H1 (cell line): ENCODE results near the gene PHOSPHO2. TPM values are rescaled to one million over a fixed set of nuclear protein-coding genes. Genes with fewer than 3 reads are reported as not detected.

Source experiments
- CTCF ChIA-PET: fragments of 300-600 bp; sonication (Branson Sonifier 250); formaldehyde crosslinking; loops from one replicate; lab custom pipeline; 2021; ENCODE audit not compliant: partially characterized antibody; lab: Charles Lee
- POLR2A ChIA-PET: fragments of 300-600 bp; sonication (Branson Sonifier 250); formaldehyde crosslinking; loops from one replicate; lab custom pipeline; 2021; ENCODE audit warnings: inconsistent platforms; ENCODE audit not compliant: partially characterized antibody; lab: Charles Lee
- DNase-seq, 2 experiments: peaks; one replicate each; pipeline versions ENCODE4 v3.0.0 to v3.0.0-alpha.2; 2010 to 2022; ENCODE audit warnings: low spot score in 2 of 2, low read depth in 1 of 2, mixed read lengths in 1 of 2
- FAIRE-seq: peaks from 2 replicates; lab custom pipeline; 2011; peaks lifted over from hg19 to GRCh38; lab: Jason Lieb, UNC
- H2AFZ ChIP-seq: 2 replicates; pipeline ENCODE4 v1.8.1; 2012; ENCODE audit warnings: low read length, inconsistent platforms
- H2AK5ac ChIP-seq: 2 replicates; pipeline ENCODE4 v1.6.1; 2013; ENCODE audit warnings: low read depth, low read length
- H2BK120ac ChIP-seq: replicated peaks from 2 replicates; pipeline ENCODE3; 2013; ENCODE audit warnings: low read depth, low read length, inconsistent platforms
- H2BK12ac ChIP-seq: 2 replicates; pipeline ENCODE4 v1.6.1; 2013; ENCODE audit warnings: low read depth, low read length
- H2BK15ac ChIP-seq: 2 replicates; pipeline ENCODE4 v1.6.1; 2013; ENCODE audit warnings: low read length
- H2BK20ac ChIP-seq: 2 replicates; pipeline ENCODE4 v1.6.1; 2013; ENCODE audit warnings: low read length
- H2BK5ac ChIP-seq: 2 replicates; pipeline ENCODE4 v1.6.1; 2013; ENCODE audit warnings: low read depth, low read length
- H3K14ac ChIP-seq: 2 replicates; pipeline ENCODE4 v1.6.1; 2013; ENCODE audit warnings: inconsistent platforms; ENCODE audit not compliant: insufficient read length
- H3K18ac ChIP-seq: 2 replicates; pipeline ENCODE4 v1.6.1; 2013; ENCODE audit warnings: low read length; ENCODE audit errors: extremely low read depth
- H3K23ac ChIP-seq: 2 replicates; pipeline ENCODE4 v1.6.1; 2013; ENCODE audit warnings: inconsistent platforms; ENCODE audit not compliant: insufficient read length
- H3K23me2 ChIP-seq: 2 replicates; pipeline ENCODE4 v1.6.1; 2013; ENCODE audit warnings: low read depth, low read length
- H3K27ac ChIP-seq: 2 replicates; pipeline ENCODE4 v1.6.1; 2011; ENCODE audit warnings: low read depth, low read length, inconsistent platforms
- H3K27me3 ChIP-seq, 4 experiments: replicated peaks in 1 of 4; 1 replicate in 1 of 4; 2 replicates in 3 of 4; pipeline versions ENCODE4 v1.6.1 to v1.8.1; 2011 to 2013; ENCODE audit warnings: low read length in 3 of 4, mild to moderate bottlenecking in 3 of 4, inconsistent platforms in 2 of 4, mixed read lengths in 2 of 4, moderate library complexity in 1 of 4; ENCODE audit not compliant: control insufficient read depth in 3 of 4, insufficient read depth in 3 of 4; ENCODE audit errors: extremely low read depth in 1 of 4
- H3K36me3 ChIP-seq, 4 experiments: 2 replicates each; pipeline versions ENCODE4 v1.6.1 to v1.8.1; 2011 to 2013; ENCODE audit warnings: mild to moderate bottlenecking in 4 of 4, low read length in 3 of 4, moderate library complexity in 2 of 4, control low read depth in 1 of 4, inconsistent platforms in 1 of 4; ENCODE audit not compliant: insufficient read depth in 4 of 4, control insufficient read depth in 2 of 4
- H3K4ac ChIP-seq: replicated peaks from 2 replicates; pipeline ENCODE3; 2013; ENCODE audit warnings: low read length, low read depth, mixed read lengths, inconsistent platforms; ENCODE audit not compliant: insufficient read length
- H3K4me1 ChIP-seq, 4 experiments: replicated peaks in 1 of 4; 1 replicate in 1 of 4; 2 replicates in 3 of 4; pipeline versions ENCODE4 v1.6.1 to v1.8.1; 2011 to 2013; ENCODE audit warnings: low read length in 3 of 4, inconsistent platforms in 2 of 4, mixed read lengths in 1 of 4; ENCODE audit not compliant: insufficient read depth in 4 of 4, control insufficient read depth in 3 of 4
- H3K4me2 ChIP-seq, 2 experiments: 2 replicates each; pipeline versions ENCODE4 v1.6.1 to v1.8.1; 2011 to 2013; ENCODE audit warnings: low read depth in 2 of 2, low read length in 2 of 2, control low read depth in 1 of 2, inconsistent platforms in 1 of 2, mild to moderate bottlenecking in 1 of 2; ENCODE audit not compliant: insufficient read depth in 1 of 2
- H3K4me3 ChIP-seq, 4 experiments: fragments of 200-600, 300-600 bp in 1 of 4; sonication (generic), shearing (Covaris generic), sonication (Bioruptor Twin) in 1 of 4; 2 replicates each; pipeline versions ENCODE4 v1.5.1 to v1.8.1; 2011 to 2016; ENCODE audit warnings: low read length in 4 of 4, low read depth in 3 of 4, control low read depth in 2 of 4, inconsistent platforms in 2 of 4, mild to moderate bottlenecking in 2 of 4, mixed read lengths in 1 of 4, moderate library complexity in 1 of 4; ENCODE audit not compliant: insufficient read depth in 2 of 4; ENCODE audit errors: extremely low read depth in 1 of 4
- H3K56ac ChIP-seq: replicated peaks from 2 replicates; pipeline ENCODE3; 2013; ENCODE audit warnings: low read depth, mild to moderate bottlenecking, mixed read lengths, low read length, inconsistent platforms; ENCODE audit not compliant: insufficient read length
- H3K79me1 ChIP-seq: 2 replicates; pipeline ENCODE4 v1.6.1; 2013; ENCODE audit warnings: low read depth, low read length, control low read depth
- H3K79me2 ChIP-seq, 2 experiments: 2 replicates each; pipeline versions ENCODE4 v1.6.1 to v1.8.1; 2012 to 2013; ENCODE audit warnings: low read length in 2 of 2, mild to moderate bottlenecking in 2 of 2, inconsistent platforms in 1 of 2; ENCODE audit not compliant: insufficient read depth in 2 of 2, control insufficient read depth in 1 of 2
- H3K9ac ChIP-seq, 4 experiments: replicated peaks in 1 of 4; 1 replicate in 1 of 4; 2 replicates in 3 of 4; pipeline versions ENCODE4 v1.6.1 to v1.8.1; 2011 to 2013; ENCODE audit warnings: low read depth in 3 of 4, low read length in 3 of 4, control low read depth in 2 of 4, mild to moderate bottlenecking in 2 of 4, moderate library complexity in 2 of 4, inconsistent platforms in 1 of 4; ENCODE audit errors: extremely low read depth in 1 of 4
- H3K9me3 ChIP-seq, 2 experiments: 2 replicates each; pipeline versions ENCODE4 v1.6.1 to v1.8.1; 2012 to 2013; ENCODE audit warnings: mild to moderate bottlenecking in 2 of 2, moderate library complexity in 2 of 2, control low read depth in 1 of 2, inconsistent platforms in 1 of 2, low read depth in 1 of 2, low read length in 1 of 2, mixed read lengths in 1 of 2; ENCODE audit not compliant: insufficient read depth in 2 of 2
- H4K20me1 ChIP-seq, 2 experiments: replicated peaks in 1 of 2; 2 replicates each; pipeline versions ENCODE3 to v1.8.1; 2011 to 2013; ENCODE audit warnings: inconsistent platforms in 2 of 2, low read length in 2 of 2, mild to moderate bottlenecking in 1 of 2; ENCODE audit not compliant: insufficient read depth in 2 of 2, control insufficient read depth in 1 of 2
- H4K5ac ChIP-seq: 2 replicates; pipeline ENCODE4 v1.6.1; 2013; ENCODE audit warnings: low read length, low read depth, mixed read lengths, inconsistent platforms; ENCODE audit not compliant: insufficient read length
- H4K8ac ChIP-seq: 2 replicates; pipeline ENCODE4 v1.8.0; 2013; ENCODE audit warnings: mild to moderate bottlenecking, moderate library complexity, low read length, inconsistent platforms; ENCODE audit not compliant: insufficient read depth; ENCODE audit errors: extremely low read depth
- H4K91ac ChIP-seq: replicated peaks from 2 replicates; pipeline ENCODE3; 2013; ENCODE audit warnings: low read length, mixed read lengths, inconsistent platforms; ENCODE audit not compliant: insufficient read length
- BACH1 ChIP-seq: IDR thresholded peaks from 2 replicates; pipeline ENCODE4 v1.6.1; 2012; ENCODE audit warnings: low read length, improper control_type of control experiment
- NRF1 ChIP-seq: IDR thresholded peaks from 2 replicates; pipeline ENCODE4 v1.6.1; 2011; ENCODE audit warnings: mild to moderate bottlenecking, low read depth, low read length, improper control_type of control experiment
- SAP30 ChIP-seq: fragments of 300-600 bp; sonication (generic); IDR thresholded peaks from 2 replicates; pipeline ENCODE4 v1.7.1; 2012; ENCODE audit warnings: low read length, moderate library complexity, mild to moderate bottlenecking, inconsistent platforms; ENCODE audit not compliant: insufficient read depth, insufficient replicate concordance
- SIX5 ChIP-seq: IDR thresholded peaks from 2 replicates; pipeline ENCODE4 v1.6.1; 2011; ENCODE audit warnings: mild to moderate bottlenecking, low read depth, low read length
- ZNF274 ChIP-seq: IDR thresholded peaks from 2 replicates; pipeline ENCODE4 v1.7.0; 2012; ENCODE audit warnings: low read length, borderline replicate concordance; ENCODE audit errors: extremely low read depth
- WGBS, 2 experiments: shearing (Covaris generic) in 1 of 2; methylation state at CpG; one replicate each; pipeline versions ENCODE4 v1.1.6 to v1.1.7; 2013 to 2015; ENCODE audit warnings: low lambda C conversion rate in 2 of 2, mixed read lengths in 2 of 2, inconsistent platforms in 1 of 2, low coverage in 1 of 2, missing lambda C conversion rate in 1 of 2; ENCODE audit not compliant: insufficient replicate concordance in 2 of 2, insufficient coverage in 1 of 2, insufficient read length in 1 of 2; ENCODE audit errors: extremely low coverage in 1 of 2, missing lambda C conversion rate in 1 of 2; 5-methylcytosine and 5-hydroxymethylcytosine counted together
- polyA plus RNA-seq, 7 experiments: library from polyadenylated mRNA; depleted of rRNA in 3 of 7; stranded (reverse) in 5 of 7; unstranded in 2 of 7; fragments of >200 nt in 5 of 7; fragments of 200-250 nt in 2 of 7; gene quantifications; 1 replicate in 5 of 7; 2 replicates in 1 of 7; 4 replicates in 1 of 7; pipeline versions ENCODE4 v1.2.1 to v1.2.3, GENCODE V29; 2011 to 2013; ENCODE audit warnings: missing spikeins in 2 of 7, mixed read lengths in 2 of 7
- total RNA-seq: library from RNA; stranded (reverse); fragmentation: NEBNext Ultra II Directional; extraction: Animal tissue kit (Norgen Biotek cat#: 25700); gene quantifications from 2 replicates; pipeline ENCODE4 v1.2.1, GENCODE V29; 2021
- TF ChIP-seq, protein P1 (sequence below): IDR thresholded peaks from 2 replicates; pipeline ENCODE4 v1.6.1; 2012; ENCODE audit warnings: inconsistent platforms

The PHOSPHO2 gene
- total and polyA plus RNA-seq, 2 of the 8 experiments (the other 6 are each of a cell fraction or from before 2014, with no cell fraction given), result 2.4 to 8.5 TPM

DNA sequence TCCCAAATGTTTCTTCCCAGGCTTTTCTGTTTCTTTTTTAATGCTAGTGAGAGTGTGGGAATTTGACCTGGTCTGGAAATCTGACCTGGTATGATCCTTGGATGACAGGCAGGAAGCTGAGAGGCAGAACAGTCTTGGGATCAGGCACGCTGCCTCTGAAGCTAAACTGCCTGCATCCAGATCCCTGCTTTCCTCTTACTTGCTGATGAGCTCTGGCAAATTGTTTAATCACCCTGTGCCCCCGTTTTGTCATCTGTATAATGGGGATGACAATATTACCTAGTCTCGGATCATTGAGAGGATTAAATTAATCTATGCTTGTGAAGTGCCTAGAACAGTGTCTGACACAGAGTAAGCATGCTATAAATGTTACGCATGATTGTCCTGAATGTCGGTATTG, 42.6 kb downstream of the PHOSPHO2 start:
- H3K27me3 ChIP-seq, result peaks cover 0 to 5% (median 0%) of the 10 kb centered on the region in 4 experiments; a peak in 2 of 7 replicates
- no peaks in the 10 kb centered on the region for H3K9me3 ChIP-seq
- H3K9ac ChIP-seq, result peak overlapping the region in 1 of 4 experiments; percentile 11; a peak in 1 of 7 replicates
- POLR2A ChIA-PET, result interaction anchor here (1.0 to 2.0 kb wide), 2 partner anchors 10 to 12 kb away, joined by 3 to 10 read pairs; no protein-coding TSS in a partner anchor
- peaks cover 6 to 61% of the 10 kb centered on the region in 2 experiments for H3K79me2 ChIP-seq
- H2BK120ac ChIP-seq, result no peak overlapping the region
- FAIRE-seq (no peak), DNase-seq (no peak)
- peaks cover 5% of the 10 kb centered on the region; the same call in 1 of the 2 replicates for H3K23me2 ChIP-seq
- H4K20me1 ChIP-seq, result peaks cover 0 to 9% of the 10 kb centered on the region in 2 experiments
- peaks cover 0 to 4% (median 3%) of the 10 kb centered on the region in 4 experiments; a peak in 4 of 7 replicates for H3K4me1 ChIP-seq
- no peak overlapping the region for H2AFZ ChIP-seq
- peaks cover 6% of the 10 kb centered on the region; the same call in 1 of the 2 replicates for H3K79me1 ChIP-seq
- no peak overlapping the region for H2BK20ac ChIP-seq
- peak overlapping the region; percentile 33 to 56 for H3K4me2 ChIP-seq
- no peak overlapping the region for H3K27ac ChIP-seq
- no peak overlapping the region for H4K8ac ChIP-seq
- H3K4me3 ChIP-seq, result peak overlapping the region in 1 of 4 experiments; percentile 100; a peak in 2 of 8 replicates
- no peak overlapping the region for H3K18ac ChIP-seq
- no peak overlapping the region for H2BK12ac ChIP-seq
- H2BK5ac ChIP-seq, result no peak overlapping the region
- no peak for TF ChIP-seq SIX5
- TF ChIP-seq SAP30, result no peak
- TF ChIP-seq ZNF274, result no peak
- no peak for TF ChIP-seq BACH1
- no peak for TF ChIP-seq NRF1
- TF ChIP-seq, protein P1, sequence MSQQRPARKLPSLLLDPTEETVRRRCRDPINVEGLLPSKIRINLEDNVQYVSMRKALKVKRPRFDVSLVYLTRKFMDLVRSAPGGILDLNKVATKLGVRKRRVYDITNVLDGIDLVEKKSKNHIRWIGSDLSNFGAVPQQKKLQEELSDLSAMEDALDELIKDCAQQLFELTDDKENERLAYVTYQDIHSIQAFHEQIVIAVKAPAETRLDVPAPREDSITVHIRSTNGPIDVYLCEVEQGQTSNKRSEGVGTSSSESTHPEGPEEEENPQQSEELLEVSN, result no peak
- no peak overlapping the region for H3K4ac ChIP-seq
- H3K56ac ChIP-seq, result no peak overlapping the region
- H3K23ac ChIP-seq, result no peak overlapping the region
- no peak overlapping the region for H4K91ac ChIP-seq
- no peak overlapping the region for H3K14ac ChIP-seq
- H4K5ac ChIP-seq, result no peak overlapping the region
- no peak overlapping the region for H2AK5ac ChIP-seq
- 78% methylated on average over 5 of the region's 5 CpGs; no CpG with 5 or more reads in 1 of the 2 experiments for WGBS, 2 experiments
- H2BK15ac ChIP-seq, result no peak overlapping the region
- CTCF ChIA-PET, result no interaction called here
- H3K36me3 ChIP-seq, result peaks cover 0 to 41% (median 11%) of the 10 kb centered on the region in 4 experiments; a peak in 5 of 8 replicates
